ENCODE measurements around the gene RETSAT.

RETSAT gene

DNA sequence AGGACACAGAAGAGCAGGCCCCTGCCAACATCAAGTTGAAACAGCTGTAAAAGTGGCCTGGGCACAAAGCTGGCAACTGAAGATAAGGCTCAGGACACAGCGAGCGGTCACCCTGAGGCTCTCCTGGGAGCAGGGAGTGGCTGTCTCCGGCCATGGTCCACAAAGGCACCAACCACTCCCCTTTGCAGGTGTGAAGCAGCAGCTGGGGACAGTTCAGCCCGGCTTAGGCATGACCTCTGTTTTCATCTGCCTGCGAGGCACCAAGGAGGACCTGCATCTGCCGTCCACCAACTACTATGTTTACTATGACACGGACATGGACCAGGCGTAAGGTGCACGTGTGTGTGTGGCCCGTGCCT is 39.5 kb downstream of the RETSAT start:
- Histone ChIP-seq H2AFZ (ENCODE audit: low read depth, low read length) (no peak overlapping the region), H3K4me1 (ENCODE audit: low read length) (peaks cover 5% of the 10 kb centered on the region), H3K27ac (ENCODE audit: low read length) (no peak overlapping the region), H3K9ac (ENCODE audit: low read length) (no peak overlapping the region), H3K4me2 (ENCODE audit: low read length) (no peak overlapping the region), H4K20me1 (ENCODE audit: insufficient read depth, low read length) (peaks cover 11% of the 10 kb centered on the region; the same call in 1 of the 2 replicates), H3K36me3 (replicated peaks; ENCODE audit: low read depth, low read length) (peaks cover 22% of the 10 kb centered on the region), H3K79me2 (ENCODE audit: low read length) (peaks cover 15% of the 10 kb centered on the region), H3K27me3 (ENCODE audit: low read depth, low read length) (no peaks in the 10 kb centered on the region), H3K9me3 (ENCODE audit: insufficient read depth, low read length) (no peaks in the 10 kb centered on the region), H3K4me3 (ENCODE audit: low read length) (no peak overlapping the region)
- TF ChIP-seq EZH2phosphoT487 (IDR thresholded peaks at IDR 0.05; ENCODE audit: low read depth) = no peak
- TF ChIP-seq, protein P1, sequence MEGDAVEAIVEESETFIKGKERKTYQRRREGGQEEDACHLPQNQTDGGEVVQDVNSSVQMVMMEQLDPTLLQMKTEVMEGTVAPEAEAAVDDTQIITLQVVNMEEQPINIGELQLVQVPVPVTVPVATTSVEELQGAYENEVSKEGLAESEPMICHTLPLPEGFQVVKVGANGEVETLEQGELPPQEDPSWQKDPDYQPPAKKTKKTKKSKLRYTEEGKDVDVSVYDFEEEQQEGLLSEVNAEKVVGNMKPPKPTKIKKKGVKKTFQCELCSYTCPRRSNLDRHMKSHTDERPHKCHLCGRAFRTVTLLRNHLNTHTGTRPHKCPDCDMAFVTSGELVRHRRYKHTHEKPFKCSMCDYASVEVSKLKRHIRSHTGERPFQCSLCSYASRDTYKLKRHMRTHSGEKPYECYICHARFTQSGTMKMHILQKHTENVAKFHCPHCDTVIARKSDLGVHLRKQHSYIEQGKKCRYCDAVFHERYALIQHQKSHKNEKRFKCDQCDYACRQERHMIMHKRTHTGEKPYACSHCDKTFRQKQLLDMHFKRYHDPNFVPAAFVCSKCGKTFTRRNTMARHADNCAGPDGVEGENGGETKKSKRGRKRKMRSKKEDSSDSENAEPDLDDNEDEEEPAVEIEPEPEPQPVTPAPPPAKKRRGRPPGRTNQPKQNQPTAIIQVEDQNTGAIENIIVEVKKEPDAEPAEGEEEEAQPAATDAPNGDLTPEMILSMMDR (IDR thresholded peaks at IDR 0.05; ENCODE audit: low read depth, low read length) = no peak

- H3K27me3 ChIP-seq (ENCODE audit: low read depth, low read length) = peaks cover 6% of the 10 kb centered on the region; the same call in 1 of the 2 replicates
- peaks cover 19% of the 10 kb centered on the region for H3K4me1 ChIP-seq (ENCODE audit: low read length)
- peaks cover 8% of the 10 kb centered on the region for H3K36me3 ChIP-seq (replicated peaks; ENCODE audit: low read depth, low read length)
- H3K4me3 ChIP-seq (ENCODE audit: low read length) = no peak overlapping the region
- H3K9ac ChIP-seq (ENCODE audit: low read length) = no peak overlapping the region
- no peaks in the 10 kb centered on the region for H4K20me1 ChIP-seq (ENCODE audit: insufficient read depth, low read length)
- H3K27ac ChIP-seq (ENCODE audit: low read length) = no peak overlapping the region
- no peaks in the 10 kb centered on the region for H3K9me3 ChIP-seq (ENCODE audit: insufficient read depth, low read length)
- TF ChIP-seq EZH2phosphoT487 (IDR thresholded peaks at IDR 0.05; ENCODE audit: low read depth) = no peak
- TF ChIP-seq, protein P1 (IDR thresholded peaks at IDR 0.05; ENCODE audit: low read depth, low read length) = no peak
- H3K4me2 ChIP-seq (ENCODE audit: low read length) = no peak overlapping the region
- no peak overlapping the region for H2AFZ ChIP-seq (ENCODE audit: low read depth, low read length)
- no peaks in the 10 kb centered on the region for H3K79me2 ChIP-seq (ENCODE audit: low read length)
Observed at GRCh38 chr2:85312404-85312803, 41.9 kb downstream of the RETSAT start.

- Histone ChIP-seq H3K4me1 (ENCODE audit: low read length) (peaks cover 22% of the 10 kb centered on the region), H3K27ac (ENCODE audit: low read length) (no peak overlapping the region), H3K9ac (ENCODE audit: low read length) (no peak overlapping the region), H3K27me3 (ENCODE audit: low read depth, low read length) (peaks cover 6% of the 10 kb centered on the region; the same call in 1 of the 2 replicates), H3K9me3 (ENCODE audit: insufficient read depth, low read length) (no peaks in the 10 kb centered on the region), H2AFZ (ENCODE audit: low read depth, low read length) (no peak overlapping the region), H3K36me3 (replicated peaks; ENCODE audit: low read depth, low read length) (peaks cover 5% of the 10 kb centered on the region), H3K4me3 (ENCODE audit: low read length) (no peak overlapping the region), H3K79me2 (ENCODE audit: low read length) (no peaks in the 10 kb centered on the region), H3K4me2 (ENCODE audit: low read length) (no peak overlapping the region), H4K20me1 (ENCODE audit: insufficient read depth, low read length) (no peaks in the 10 kb centered on the region)
- no peak for TF ChIP-seq EZH2phosphoT487 (IDR thresholded peaks at IDR 0.05; ENCODE audit: low read depth)
- TF ChIP-seq, protein P1 (IDR thresholded peaks at IDR 0.05; ENCODE audit: low read depth, low read length) = no peak
Observed at GRCh38 chr2:85310330-85310729, 44.0 kb downstream of the RETSAT start.

DNA sequence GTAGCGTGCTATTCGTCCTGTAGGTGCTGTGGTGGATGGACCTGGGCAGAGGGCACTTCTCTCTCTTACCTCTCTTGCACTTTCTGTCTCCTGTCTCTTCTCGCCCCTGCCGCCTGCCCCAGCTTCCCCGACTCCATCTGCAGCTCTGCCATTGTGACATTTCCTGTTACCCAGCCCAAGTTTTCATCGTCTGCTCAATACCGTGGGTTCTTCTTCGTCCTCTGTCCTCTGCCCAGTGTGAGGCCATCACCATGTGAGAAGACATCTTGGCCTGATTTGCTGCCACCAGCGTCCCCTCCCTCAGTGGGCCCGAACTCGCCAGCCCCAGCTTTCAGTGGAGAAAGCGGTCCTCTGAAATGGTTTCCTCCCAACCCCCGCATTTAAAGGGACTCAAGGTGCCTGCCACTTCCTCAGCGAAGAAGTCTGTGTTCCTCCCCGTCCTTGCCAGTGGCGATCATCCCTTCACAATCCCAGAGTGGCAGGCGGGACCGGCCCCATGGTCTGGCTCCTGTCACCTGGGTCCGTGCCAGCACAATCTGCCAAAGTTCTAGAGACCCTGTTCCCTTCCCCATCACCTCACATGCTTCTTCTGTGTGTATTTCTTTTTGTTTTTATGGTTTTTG is 44.5 kb downstream of the RETSAT start:
- H3K27ac ChIP-seq (ENCODE audit: low read length) = no peak overlapping the region
- TF ChIP-seq, protein P1 (IDR thresholded peaks at IDR 0.05; ENCODE audit: low read depth, low read length) = no peak
- TF ChIP-seq EZH2phosphoT487 (IDR thresholded peaks at IDR 0.05; ENCODE audit: low read depth) = no peak
- H3K36me3 ChIP-seq (replicated peaks; ENCODE audit: low read depth, low read length) = peaks cover 5% of the 10 kb centered on the region
- H3K27me3 ChIP-seq (ENCODE audit: low read depth, low read length) = peaks cover 6% of the 10 kb centered on the region; the same call in 1 of the 2 replicates
- H3K9ac ChIP-seq (ENCODE audit: low read length) = no peak overlapping the region
- H3K4me3 ChIP-seq (ENCODE audit: low read length) = no peak overlapping the region
- H3K4me1 ChIP-seq (ENCODE audit: low read length) = peaks cover 22% of the 10 kb centered on the region
- peak overlapping the region; percentile 40 for H3K4me2 ChIP-seq (ENCODE audit: low read length)
- H2AFZ ChIP-seq (ENCODE audit: low read depth, low read length) = no peak overlapping the region
- H3K79me2 ChIP-seq (ENCODE audit: low read length) = no peaks in the 10 kb centered on the region
- no peaks in the 10 kb centered on the region for H4K20me1 ChIP-seq (ENCODE audit: insufficient read depth, low read length)
- H3K9me3 ChIP-seq (ENCODE audit: insufficient read depth, low read length) = no peaks in the 10 kb centered on the region

Measured in OCI-LY3 (cell line).